Measurements from ENCODE around the gene LPP.

LPP gene

DNA sequence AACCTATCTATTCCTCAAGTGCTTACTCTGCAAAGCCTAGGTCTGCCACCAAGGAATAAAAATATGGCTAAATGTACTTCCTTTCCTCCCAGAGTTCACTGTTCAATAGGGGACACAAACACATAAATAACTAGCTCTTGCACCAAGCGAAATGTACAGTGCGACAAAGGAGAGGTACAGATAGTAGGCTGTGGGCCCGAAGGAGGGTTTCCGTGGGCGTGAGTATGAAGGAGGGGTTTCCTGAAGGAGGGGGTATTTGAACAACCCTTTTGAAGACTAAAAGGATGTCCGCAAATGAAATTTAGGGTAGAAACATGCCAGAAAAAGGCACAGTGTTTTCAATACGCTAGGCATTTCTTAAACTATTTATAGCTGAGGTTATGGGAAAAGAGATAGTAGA is 207.9 kb downstream of the LPP start:
- no peak for DNase-seq (ENCODE audit: low spot score)

- no peak for DNase-seq (ENCODE audit: low spot score)
Observed at GRCh38 chr3:188362405-188362831, 208.5 kb downstream of the LPP start.

DNA sequence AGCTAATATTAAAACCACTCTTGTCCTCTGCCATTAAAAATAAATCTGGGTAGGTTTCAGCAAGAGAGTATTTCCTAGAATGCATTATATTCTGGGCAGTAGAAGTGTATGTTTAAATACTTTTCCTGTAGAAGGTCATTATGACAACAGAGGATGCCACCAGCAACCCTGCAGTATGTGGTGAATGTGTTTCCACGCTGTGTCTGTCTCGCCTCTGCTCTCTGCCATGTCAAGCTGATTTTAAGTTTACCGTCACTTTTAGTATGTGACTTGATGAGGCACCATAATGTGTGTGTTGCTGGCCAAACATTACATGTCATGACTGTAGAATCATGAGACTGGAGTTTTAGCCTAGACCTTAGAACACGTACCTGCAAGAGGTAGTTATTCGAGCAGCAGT is 211.2 kb downstream of the LPP start:
- DNase-seq (ENCODE audit: low spot score) = no peak

DNA sequence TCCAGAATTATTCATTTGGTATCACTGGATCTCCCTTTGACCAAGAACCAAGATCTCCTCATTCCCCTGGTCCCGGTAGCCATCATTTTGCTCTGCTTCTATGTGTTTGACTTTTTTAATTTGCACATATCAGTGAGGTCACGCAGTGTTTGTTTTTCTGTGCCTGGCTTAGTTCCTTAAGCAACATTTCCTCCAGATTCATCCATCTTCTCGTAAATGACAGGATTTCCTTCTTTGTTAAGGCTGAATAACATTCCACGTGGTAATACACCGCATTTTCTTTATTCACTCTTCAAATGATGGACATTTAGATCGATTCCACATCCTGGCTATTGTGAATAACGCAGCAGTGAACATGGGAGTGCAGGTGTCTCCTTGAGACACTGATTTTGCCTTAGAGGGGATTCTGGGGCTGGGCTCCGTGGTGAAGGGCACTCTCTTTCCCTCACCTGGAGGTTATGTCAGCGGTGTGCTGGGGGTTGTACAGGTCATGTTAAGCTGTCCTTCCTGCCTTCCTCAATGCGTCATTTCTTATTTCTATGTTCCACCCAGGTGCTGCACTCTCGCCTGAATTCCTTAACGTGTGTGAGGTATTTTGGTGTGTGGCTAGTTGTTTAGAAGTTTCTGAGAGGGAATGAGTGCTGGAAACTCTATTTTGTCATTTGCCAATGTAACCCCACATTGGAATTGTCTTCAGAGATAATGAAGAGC is 212.2 kb downstream of the LPP start:
- DNase-seq (ENCODE audit: low spot score) = no peak

DNA sequence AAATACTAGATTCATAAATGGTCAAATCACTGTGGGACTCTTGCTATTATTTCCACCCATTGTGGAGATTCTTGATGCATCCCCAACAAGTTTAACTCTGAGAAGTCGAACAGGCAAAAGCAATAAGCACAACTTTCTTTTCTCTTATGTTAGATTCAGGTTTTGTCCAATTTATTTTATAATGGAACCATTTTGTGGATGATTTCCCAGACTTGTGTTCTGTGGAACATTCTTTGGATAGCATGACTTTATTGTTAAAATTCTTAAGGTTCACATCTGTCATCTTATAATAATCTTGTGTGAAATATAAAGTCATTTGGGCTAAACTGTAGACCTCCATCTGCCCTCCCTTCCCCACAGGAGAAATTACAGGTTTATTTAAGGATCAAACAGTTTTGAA is 213.7 kb downstream of the LPP start:
- DNase-seq (ENCODE audit: low spot score) = no peak

DNA sequence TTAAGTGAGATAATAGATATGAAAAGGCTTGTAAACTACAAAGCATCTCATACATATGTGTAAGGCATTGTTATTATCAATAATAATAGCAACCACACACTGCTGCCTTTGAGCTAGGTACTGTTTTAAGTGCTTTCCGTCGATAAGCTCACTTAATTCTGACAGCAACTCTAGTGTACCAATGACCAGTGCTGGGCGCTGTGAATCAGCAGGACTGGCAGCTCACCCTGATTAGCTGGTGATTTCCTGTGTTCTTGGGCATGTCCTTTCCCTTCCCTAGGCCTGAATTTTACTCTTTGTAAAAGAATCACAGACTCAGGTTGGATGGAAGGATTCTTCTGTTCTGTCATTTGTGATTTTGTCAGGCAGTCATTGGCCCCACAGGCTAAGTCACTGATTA is 215.6 kb downstream of the LPP start:
- DNase-seq (ENCODE audit: low spot score) = no peak

- DNase-seq (ENCODE audit: low spot score) = no peak
Observed at GRCh38 chr3:188370081-188370830, 216.3 kb downstream of the LPP start.

- no peak for DNase-seq (ENCODE audit: low spot score)
Observed at GRCh38 chr3:188378786-188379185, 224.8 kb downstream of the LPP start.

GRCh38 chr3:188380252-188380651 is 226.3 kb downstream of the LPP start:
- DNase-seq (ENCODE audit: low spot score) = no peak

GRCh38 chr3:188380722-188381121 is 226.8 kb downstream of the LPP start:
- DNase-seq (ENCODE audit: low spot score) = no peak

DNA sequence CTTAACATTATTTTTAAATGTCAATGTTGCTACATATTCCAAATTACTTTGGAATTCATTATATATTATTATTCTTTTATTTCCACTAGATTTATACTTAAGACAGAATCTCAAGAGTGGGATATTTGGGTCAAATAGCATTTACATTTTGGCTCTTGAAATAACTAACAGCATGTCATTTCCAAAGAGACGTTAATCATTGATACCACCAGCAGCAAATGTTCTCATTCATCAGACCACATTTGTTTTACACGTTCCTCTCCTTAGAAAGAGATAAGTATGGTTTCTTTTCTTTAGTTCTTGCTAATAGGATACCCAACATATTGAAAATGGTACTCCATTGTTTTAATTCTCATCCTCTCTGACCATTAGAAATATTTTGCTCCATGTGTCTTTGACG is 229.8 kb downstream of the LPP start:
- no peak for DNase-seq (ENCODE audit: low spot score)

DNA sequence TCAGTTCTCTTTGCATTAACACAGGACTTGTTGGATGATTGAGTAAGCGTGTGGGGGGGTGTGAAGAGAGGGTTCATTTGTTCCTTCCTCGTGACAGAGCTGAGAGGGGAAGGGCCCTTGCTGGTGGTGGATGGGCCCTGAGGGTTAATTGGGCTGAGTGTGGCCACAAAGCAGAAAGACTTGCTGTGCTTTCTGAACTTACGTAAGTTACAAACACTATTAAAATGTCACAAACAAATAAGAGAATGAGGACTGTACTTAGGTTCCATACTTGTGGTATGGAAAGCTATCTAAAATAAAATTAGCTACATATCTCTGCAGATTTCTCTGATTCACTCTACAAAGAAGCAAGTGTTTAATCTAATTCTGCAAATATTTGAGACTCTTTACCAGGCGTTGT is 231.3 kb downstream of the LPP start:
- no peak for DNase-seq (ENCODE audit: low spot score)

- DNase-seq (ENCODE audit: low spot score) = peak; percentile 22
Observed at GRCh38 chr3:188389711-188390342, 235.9 kb downstream of the LPP start.

DNA sequence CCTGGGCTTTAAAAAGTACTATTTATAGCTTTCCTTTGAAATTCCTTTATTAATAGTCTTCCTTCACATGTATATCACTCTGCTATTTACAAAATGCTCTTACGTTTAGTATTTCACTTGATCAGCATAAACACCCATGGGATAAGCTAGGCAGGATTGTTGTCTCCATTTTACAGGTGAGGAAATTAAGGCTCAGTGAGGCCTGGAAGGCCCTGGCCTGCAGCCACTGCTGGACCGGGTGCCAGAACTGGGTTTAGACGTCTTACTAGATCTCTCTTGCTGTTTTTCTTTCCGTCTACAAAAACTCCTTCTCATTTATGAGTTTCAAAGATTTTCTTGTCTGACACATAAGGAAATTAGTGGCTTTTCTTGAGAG is 236.4 kb downstream of the LPP start:
- no peak for DNase-seq (ENCODE audit: low spot score)

DNA sequence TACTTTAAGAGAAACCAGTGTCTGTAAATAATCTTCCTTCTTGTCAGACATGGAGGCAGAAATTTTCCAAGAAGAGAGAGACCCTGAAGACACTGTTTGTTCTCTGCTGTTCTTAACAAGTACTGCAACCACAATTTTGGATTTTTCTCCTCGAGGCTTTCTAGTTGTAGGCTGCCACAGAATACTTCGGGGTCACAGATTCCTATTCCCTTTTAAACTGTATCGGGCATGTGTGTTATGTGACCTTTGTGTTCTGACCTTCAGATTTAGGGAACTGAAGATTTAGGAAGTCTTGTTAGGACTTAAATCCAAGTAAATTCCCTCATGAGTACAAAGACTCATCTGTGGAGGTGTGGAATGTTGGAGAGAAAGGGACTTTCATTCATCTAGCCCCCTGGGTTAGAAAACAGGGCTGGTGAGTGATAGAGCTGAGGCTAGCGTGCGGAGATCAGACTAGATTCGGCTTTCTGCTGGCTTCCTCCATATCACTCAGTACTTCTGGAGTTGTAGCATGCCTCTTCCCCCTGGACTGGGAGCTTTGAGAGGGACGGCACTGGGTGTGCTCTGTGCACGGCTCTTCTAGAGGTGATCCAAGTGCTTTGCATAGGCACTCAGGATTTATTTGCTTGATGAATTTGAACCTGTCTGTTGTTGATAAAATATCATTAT is 237.0 kb downstream of the LPP start:
- DNase-seq (ENCODE audit: low spot score) = no peak

GRCh38 chr3:188391592-188391991 is 237.6 kb downstream of the LPP start:
- DNase-seq (ENCODE audit: low spot score) = no peak

DNA sequence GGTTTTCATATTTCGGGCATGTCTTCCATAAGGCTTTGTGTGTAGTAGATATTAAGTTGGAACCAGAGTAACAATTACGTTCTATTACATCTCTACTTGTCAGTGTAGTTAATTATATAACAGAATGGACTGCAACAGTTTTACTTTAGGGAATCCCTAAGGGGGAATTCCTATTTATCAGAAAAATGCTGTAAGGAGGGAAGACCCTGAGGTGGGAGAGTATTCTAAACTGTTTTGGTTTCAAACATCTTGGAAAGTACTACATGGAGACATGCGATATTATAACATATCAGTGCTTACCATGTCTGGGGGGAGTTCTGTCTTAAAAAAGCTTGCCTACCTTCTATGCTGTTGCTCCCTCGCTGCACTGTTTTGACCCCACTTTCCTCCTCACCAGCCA is 238.1 kb downstream of the LPP start:
- no peak for DNase-seq (ENCODE audit: low spot score)

- no peak for DNase-seq (ENCODE audit: low spot score)
Observed at GRCh38 chr3:188394623-188395022, 240.7 kb downstream of the LPP start.

GRCh38 chr3:188396251-188396650 is 242.3 kb downstream of the LPP start:
- DNase-seq (ENCODE audit: low spot score) = no peak

- no peak for DNase-seq (ENCODE audit: low spot score)
Observed at GRCh38 chr3:188396900-188397299, 242.9 kb downstream of the LPP start.

- DNase-seq (ENCODE audit: low spot score) = no peak
Observed at GRCh38 chr3:188397766-188398705, 244.1 kb downstream of the LPP start.

All from putamen (tissue), 1 donor.